Mononuclear cell (primary cell): ENCODE measurements around the gene CYP46A1. TPM values are rescaled to one million over a fixed set of nuclear protein-coding genes. Genes with fewer than 3 reads are reported as not detected.
"Not testable (repeated sequence)": the region's sequence is repeated elsewhere in the genome, so short reads cannot be mapped to it uniquely, and the experiment has no call there.

Experiments used
- H3K27me3 ChIP-seq: 2 replicates; pipeline ENCODE4 v1.6.0; 2011; ENCODE audit warnings: low read length, control low read depth; ENCODE audit not compliant: insufficient read depth
- H3K4me1 ChIP-seq: 2 replicates; pipeline ENCODE4 v1.5.1; 2011; ENCODE audit warnings: mild to moderate bottlenecking, low read length, control low read depth; ENCODE audit not compliant: insufficient read depth
- H3K4me3 ChIP-seq: 2 replicates; pipeline ENCODE4 v1.5.1; 2011; ENCODE audit warnings: mild to moderate bottlenecking, low read length, moderate library complexity
- H3K9me3 ChIP-seq: 2 replicates; pipeline ENCODE4 v1.5.1; 2011; ENCODE audit warnings: low read depth, mild to moderate bottlenecking, control low read depth, low read length
- total RNA-seq: library from RNA; depleted of rRNA; stranded (reverse); fragments of >200 nt; gene quantifications from one replicate; pipeline ENCODE4 v1.2.3, GENCODE V29; 2012

The CYP46A1 gene
- total RNA-seq, 1 donor = 0.10 TPM

GRCh38 chr14:99650189-99650588 lies 33.9 kb upstream of the CYP46A1 start:
- no peak overlapping the region for H3K4me3 ChIP-seq
- H3K4me1 ChIP-seq = no peaks in the 10 kb centered on the region
- H3K27me3 ChIP-seq = peaks cover 3% of the 10 kb centered on the region
- no peaks in the 10 kb centered on the region for H3K9me3 ChIP-seq

DNA sequence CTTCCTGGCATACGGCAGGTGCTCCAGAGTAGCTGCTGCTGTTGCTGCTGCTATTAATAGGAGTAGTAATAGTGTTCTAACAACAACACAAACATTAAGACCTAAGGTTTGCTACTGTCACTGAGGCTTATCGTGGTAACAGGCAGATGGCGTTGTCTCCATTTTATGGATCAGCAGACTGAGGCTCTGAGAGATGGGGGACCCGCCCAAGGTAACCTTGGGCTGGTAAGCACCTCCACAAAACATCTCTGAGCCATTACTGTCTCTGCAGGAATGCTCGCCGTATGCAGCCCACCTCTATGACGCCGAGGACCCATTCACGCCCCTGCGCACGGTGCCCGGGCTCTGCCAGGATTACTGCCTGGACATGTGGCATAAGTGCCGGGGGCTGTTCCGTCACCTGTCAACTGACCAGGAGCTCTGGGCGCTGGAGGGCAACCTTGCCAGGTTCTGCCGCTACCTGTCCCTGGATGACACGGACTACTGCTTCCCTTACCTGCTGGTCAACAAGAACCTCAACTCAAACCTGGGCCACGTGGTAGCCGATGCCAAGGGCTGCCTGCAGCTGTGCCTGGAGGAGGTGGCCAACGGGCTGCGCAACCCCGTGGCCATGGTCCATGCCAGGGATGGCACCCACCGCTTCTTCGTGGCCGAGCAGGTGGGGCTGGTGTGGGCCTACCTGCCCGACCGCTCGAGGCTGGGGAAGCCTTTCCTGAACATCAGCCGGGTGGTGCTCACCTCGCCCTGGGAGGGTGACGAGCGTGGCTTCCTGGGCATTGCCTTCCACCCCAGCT lies 31.9 kb upstream of the CYP46A1 start:
- no peaks in the 10 kb centered on the region for H3K27me3 ChIP-seq
- no peak overlapping the region for H3K4me3 ChIP-seq
- no peaks in the 10 kb centered on the region for H3K9me3 ChIP-seq
- no peaks in the 10 kb centered on the region for H3K4me1 ChIP-seq

DNA sequence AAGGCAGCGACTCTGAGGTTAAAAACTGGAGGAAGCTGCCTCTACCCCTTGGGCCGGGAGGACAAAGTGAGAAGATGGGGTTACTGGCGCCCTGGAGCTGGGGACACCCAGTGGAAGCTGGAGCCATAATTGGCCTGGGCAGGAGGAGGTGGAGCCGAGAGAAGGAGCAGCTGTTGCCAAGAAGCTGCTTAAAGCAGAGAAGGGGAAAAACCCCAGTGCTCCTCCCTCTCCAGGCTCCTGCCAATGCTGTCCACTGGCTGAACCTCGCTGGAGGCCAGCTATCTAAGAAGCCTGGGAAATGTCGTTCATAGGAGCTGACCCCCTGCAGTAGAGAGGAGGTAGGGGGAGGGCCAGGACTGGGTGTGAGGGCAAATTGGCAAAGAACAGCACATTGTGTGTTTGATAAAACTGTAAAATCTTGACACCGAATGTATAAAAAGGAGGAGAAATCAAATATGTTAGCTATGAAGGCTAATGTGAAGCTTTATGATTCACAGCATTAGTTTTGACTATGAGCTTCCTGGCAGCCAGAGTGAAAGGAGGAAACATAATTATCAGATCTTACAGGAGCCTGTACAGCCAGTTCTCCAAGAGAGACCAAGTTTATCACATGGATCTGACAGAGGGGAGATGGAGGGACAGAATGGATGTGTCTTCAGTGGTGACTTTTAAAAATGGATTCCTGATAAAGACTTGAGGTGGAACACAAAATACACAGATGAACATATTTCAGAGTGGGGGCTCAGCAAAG lies 29.7 kb upstream of the CYP46A1 start:
- Histone ChIP-seq H3K4me3 (no peak overlapping the region), H3K9me3 (no peaks in the 10 kb centered on the region), H3K4me1 (no peaks in the 10 kb centered on the region), H3K27me3 (peaks cover 22% of the 10 kb centered on the region)

DNA sequence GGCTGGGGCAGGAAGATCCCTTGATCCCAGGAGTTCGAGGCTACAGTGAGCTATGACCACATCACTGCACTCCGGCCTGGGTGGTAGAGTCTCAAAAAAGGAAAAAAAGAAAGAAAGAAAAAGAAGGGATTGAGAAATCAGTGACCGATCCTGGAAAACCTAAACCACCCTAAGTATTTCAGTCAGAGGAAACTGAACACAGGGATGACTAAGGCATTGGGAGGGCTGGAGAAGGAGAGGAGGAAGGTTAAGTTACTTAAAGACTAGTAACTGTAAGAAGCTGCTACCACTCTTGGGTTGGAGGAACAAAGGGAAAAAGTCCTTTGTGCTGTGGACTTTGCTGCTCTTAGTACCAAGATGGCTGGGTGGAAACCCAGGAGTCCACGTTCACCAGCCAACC lies 28.6 kb upstream of the CYP46A1 start:
- Histone ChIP-seq H3K9me3 (no peaks in the 10 kb centered on the region), H3K27me3 (peaks cover 28% of the 10 kb centered on the region), H3K4me1 (no peaks in the 10 kb centered on the region), H3K4me3 (no peak overlapping the region)

DNA sequence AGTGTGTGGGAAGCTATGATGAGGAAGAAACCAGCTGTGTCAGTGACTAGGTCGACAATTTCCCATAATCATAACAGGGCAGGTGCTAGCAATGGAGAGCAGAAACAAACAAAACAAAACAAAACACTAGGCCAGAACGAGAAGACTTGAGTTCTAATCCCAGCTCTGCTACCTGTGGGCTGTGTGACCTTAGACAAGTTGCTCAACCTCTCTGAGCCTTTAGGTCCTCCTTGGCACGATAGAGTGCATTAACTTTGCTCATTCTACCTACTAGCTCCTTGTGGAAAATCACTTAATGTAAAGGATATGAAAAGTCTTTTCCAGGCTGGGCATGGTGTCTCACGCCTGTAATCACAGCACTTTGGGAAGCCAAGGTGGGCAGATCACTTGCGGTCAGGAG lies 27.9 kb upstream of the CYP46A1 start:
- Histone ChIP-seq H3K9me3 (no peaks in the 10 kb centered on the region), H3K4me3 (no peak overlapping the region), H3K27me3 (peaks cover 34% of the 10 kb centered on the region), H3K4me1 (no peaks in the 10 kb centered on the region)

- Histone ChIP-seq H3K27me3 (peaks cover 34% of the 10 kb centered on the region), H3K9me3 (no peaks in the 10 kb centered on the region), H3K4me3 (no peak overlapping the region), H3K4me1 (no peaks in the 10 kb centered on the region)
Measured at GRCh38 chr14:99657645-99658155, 26.4 kb upstream of the CYP46A1 start.

- Histone ChIP-seq H3K4me1 (no peaks in the 10 kb centered on the region), H3K27me3 (peaks cover 34% of the 10 kb centered on the region), H3K9me3 (no peaks in the 10 kb centered on the region), H3K4me3 (no peak overlapping the region)
Measured at GRCh38 chr14:99658218-99658845, 25.8 kb upstream of the CYP46A1 start.

- H3K27me3 ChIP-seq = peaks cover 34% of the 10 kb centered on the region
- no peaks in the 10 kb centered on the region for H3K4me1 ChIP-seq
- H3K4me3 ChIP-seq = no peak overlapping the region
- H3K9me3 ChIP-seq = no peaks in the 10 kb centered on the region
Measured at GRCh38 chr14:99659333-99659741, 24.8 kb upstream of the CYP46A1 start.

GRCh38 chr14:99660006-99660566 lies 24.0 kb upstream of the CYP46A1 start:
- Histone ChIP-seq H3K27me3 (peaks cover 34% of the 10 kb centered on the region), H3K4me3 (no peak overlapping the region), H3K4me1 (no peaks in the 10 kb centered on the region), H3K9me3 (no peaks in the 10 kb centered on the region)

DNA sequence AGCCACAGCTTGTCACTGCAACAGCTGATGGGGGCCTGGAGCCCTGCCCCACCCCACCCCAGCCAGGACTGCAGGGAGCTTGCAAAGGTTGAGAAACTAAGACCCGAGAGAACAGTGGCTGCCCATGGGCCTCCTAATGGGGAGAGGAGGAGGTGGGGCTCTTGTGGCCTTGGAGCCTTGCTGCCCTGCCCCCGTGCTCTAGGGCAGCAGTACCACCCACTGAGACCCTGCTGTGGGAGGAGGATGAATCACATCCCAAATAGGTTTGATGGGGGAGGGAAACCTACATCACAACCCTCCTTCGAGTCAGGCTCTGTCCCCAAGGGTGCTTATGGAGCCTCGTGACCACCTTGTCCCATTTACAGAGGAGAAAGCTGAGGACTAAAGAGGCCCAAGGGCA lies 23.3 kb upstream of the CYP46A1 start:
- H3K4me3 ChIP-seq = no peak overlapping the region
- peaks cover 34% of the 10 kb centered on the region for H3K27me3 ChIP-seq
- H3K9me3 ChIP-seq = no peaks in the 10 kb centered on the region
- H3K4me1 ChIP-seq = no peaks in the 10 kb centered on the region

- not testable (repeated sequence) for H3K4me1 ChIP-seq, H3K4me3 ChIP-seq, H3K9me3 ChIP-seq
- H3K27me3 ChIP-seq = peaks cover 34% of the 10 kb centered on the region
Measured at GRCh38 chr14:99661206-99661605, 22.9 kb upstream of the CYP46A1 start.

- Histone ChIP-seq H3K4me1 (no peaks in the 10 kb centered on the region), H3K9me3 (no peaks in the 10 kb centered on the region), H3K27me3 (peaks cover 28% of the 10 kb centered on the region), H3K4me3 (no peak overlapping the region)
Measured at GRCh38 chr14:99662846-99663245, 21.3 kb upstream of the CYP46A1 start.

GRCh38 chr14:99663386-99664057 lies 20.6 kb upstream of the CYP46A1 start:
- Histone ChIP-seq H3K4me3 (no peak overlapping the region), H3K27me3 (peaks cover 21% of the 10 kb centered on the region), H3K9me3 (no peaks in the 10 kb centered on the region), H3K4me1 (no peaks in the 10 kb centered on the region)

- Histone ChIP-seq H3K27me3 (peaks cover 13% of the 10 kb centered on the region), H3K9me3 (no peaks in the 10 kb centered on the region), H3K4me1 (no peaks in the 10 kb centered on the region), H3K4me3 (no peak overlapping the region)
Measured at GRCh38 chr14:99664058-99664936, 19.8 kb upstream of the CYP46A1 start.
